ENCODE results near the gene CERT1. TPM values are rescaled to one million over a fixed set of nuclear protein-coding genes. Genes with fewer than 3 reads are reported as not detected.
A peak's percentile ranks its signal among the peaks of the same experiment; 100 is the strongest.

CERT1 gene
- polyA plus RNA-seq, 6 donors from 2014 or later = 16.6 to 27.3 (median 22.1) TPM

DNA sequence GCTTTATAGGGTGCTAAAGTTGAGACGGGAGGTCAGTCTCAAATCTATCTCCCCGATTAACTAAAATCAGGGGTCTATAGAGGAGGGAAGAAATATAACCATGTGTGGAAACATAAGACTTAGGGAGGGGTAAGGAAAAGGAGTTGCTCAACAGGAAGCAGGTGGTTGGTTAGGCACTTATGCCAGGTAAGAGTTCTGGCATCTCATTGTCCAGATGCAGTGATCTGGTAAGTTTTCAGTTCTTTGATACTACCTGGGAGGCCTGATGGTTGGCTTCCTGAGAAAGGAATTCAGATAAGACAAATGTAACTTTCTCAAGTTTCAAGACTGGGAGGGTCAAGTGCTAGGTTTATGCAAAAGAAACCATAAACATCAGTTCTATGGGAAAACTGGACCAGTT is 47.7 kb downstream of the CERT1 start:
- peaks cover 1 to 11% (median 8%) of the 10 kb centered on the region in 7 donors for H3K9me3 Mint-ChIP-seq
- H3K27ac Mint-ChIP-seq = peak overlapping the region in 4 of 6 donors; percentile 12 to 93 (median 58)
- peak overlapping the region in 1 of 8 donors; percentile 22 for H3K4me3 Mint-ChIP-seq
- no peak for ATAC-seq (ENCODE audit: low read depth in 2 of 2)
- DNase-seq = no peak
- H3K4me1 Mint-ChIP-seq = peaks cover 50 to 63% (median 61%) of the 10 kb centered on the region in 3 donors
- H3K36me3 Mint-ChIP-seq = peaks cover 15 to 20% of the 10 kb centered on the region in 2 donors
- no peaks in the 10 kb centered on the region for H3K27me3 Mint-ChIP-seq

- Mint-ChIP-seq H3K27ac (peak overlapping the region in 2 of 6 donors; percentile 37 to 77), H3K4me3 (peak overlapping the region in 1 of 8 donors; percentile 52), H3K9me3 (peaks cover 0 to 2% (median 0%) of the 10 kb centered on the region in 7 donors), H3K36me3 (peaks cover 11 to 24% of the 10 kb centered on the region in 2 donors), H3K4me1 (peaks cover 47 to 58% (median 54%) of the 10 kb centered on the region in 3 donors), H3K27me3 (no peaks in the 10 kb centered on the region)
- ATAC-seq (ENCODE audit: low read depth in 2 of 2) (no peak), DNase-seq (no peak)
Measured at GRCh38 chr5:75461679-75462078, 49.8 kb downstream of the CERT1 start.

DNA sequence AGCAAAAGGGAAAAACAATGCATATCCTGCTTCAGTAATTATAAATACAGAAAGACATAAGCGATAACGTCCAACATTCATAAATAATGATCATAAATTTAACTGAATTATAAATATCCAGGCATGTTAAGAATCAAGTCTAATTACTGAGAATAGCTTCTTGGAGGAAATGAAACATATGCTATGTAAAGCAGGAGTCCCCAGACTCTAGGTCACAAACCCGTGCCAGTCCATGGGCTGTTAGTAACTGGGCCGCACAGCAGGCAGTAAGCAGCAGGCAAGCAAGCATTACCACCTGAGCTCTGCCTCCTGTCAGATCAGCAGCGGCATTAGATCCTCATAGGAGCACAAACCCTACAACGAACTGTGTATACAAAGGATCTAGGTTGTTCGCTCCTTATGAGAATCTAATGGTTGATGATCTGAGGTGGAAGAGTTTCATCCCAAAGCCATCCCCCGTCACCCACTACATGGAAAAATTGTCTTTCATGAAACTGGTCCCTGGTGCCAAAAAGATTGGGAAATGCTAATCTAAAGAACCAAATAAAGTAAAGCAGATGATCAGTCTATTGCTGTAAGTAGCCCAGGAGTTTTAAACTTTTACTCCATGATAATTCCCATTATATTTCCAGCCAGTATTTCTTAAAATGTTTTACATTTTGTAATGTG is 50.4 kb downstream of the CERT1 start:
- no peaks in the 10 kb centered on the region for H3K27me3 Mint-ChIP-seq
- peaks cover 42 to 52% (median 49%) of the 10 kb centered on the region in 3 donors for H3K4me1 Mint-ChIP-seq
- H3K36me3 Mint-ChIP-seq = peaks cover 11 to 26% of the 10 kb centered on the region in 2 donors
- peak overlapping the region in 3 of 8 donors; percentile 6 to 35 (median 13) for H3K4me3 Mint-ChIP-seq
- H3K27ac Mint-ChIP-seq = peak overlapping the region in 4 of 6 donors; percentile 2 to 87 (median 66)
- ATAC-seq (ENCODE audit: low read depth in 2 of 2) (peak; percentile 78 to 88), DNase-seq (no peak)
- peaks cover 0 to 2% (median 0%) of the 10 kb centered on the region in 7 donors for H3K9me3 Mint-ChIP-seq

DNA sequence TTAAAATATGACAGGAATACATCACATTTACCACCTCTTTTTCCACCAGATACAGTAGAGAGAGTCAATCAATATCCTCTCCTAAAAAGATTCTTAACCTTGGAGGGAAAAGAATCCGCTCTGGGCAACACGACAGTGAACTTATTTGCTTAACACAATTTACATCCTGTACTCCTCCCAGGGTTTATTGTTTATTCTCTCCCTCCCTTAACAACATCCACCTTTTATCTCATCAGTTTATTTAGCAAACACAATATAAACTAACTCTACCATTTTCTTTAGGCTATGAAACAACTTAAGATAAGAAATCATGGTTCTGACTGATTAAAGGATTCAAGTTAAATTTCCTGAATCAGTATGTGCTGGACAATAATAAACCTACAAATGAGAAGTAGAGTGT is 50.9 kb downstream of the CERT1 start:
- peak overlapping the region in 1 of 8 donors; percentile 13 for H3K4me3 Mint-ChIP-seq

DNA sequence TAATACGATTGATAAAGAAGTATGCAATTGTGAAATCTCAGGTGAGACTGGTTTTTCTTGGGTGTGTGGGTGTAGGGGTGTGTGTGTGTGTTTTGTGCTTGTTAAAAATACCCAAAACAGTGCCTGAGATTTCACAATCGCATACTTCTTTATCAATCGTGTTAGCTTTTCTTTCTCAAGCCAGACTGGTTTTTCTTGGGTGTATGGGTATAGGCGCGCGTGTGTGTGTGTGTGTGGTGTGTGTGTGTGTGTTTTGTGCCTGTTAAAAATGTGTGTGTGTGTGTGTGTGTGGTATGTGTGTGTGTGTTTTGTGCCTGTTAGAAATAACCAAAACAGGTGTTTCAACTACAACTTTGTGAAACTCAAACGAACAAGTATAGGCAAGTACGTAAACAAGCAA is 53.7 kb downstream of the CERT1 start:
- H3K36me3 Mint-ChIP-seq = peaks cover 11 to 51% of the 10 kb centered on the region in 2 donors
- peak overlapping the region in 1 of 6 donors; percentile 81 for H3K27ac Mint-ChIP-seq
- ATAC-seq (ENCODE audit: low read depth in 2 of 2) (no peak), DNase-seq (no peak)
- H3K4me1 Mint-ChIP-seq = peaks cover 22 to 29% (median 23%) of the 10 kb centered on the region in 3 donors
- no peaks in the 10 kb centered on the region for H3K27me3 Mint-ChIP-seq
- no peak overlapping the region for H3K4me3 Mint-ChIP-seq
- H3K9me3 Mint-ChIP-seq = peaks cover 0 to 2% (median 0%) of the 10 kb centered on the region in 7 donors

More for the DNA sequence above, 50.9 kb downstream of the CERT1 start:
- Mint-ChIP-seq H3K4me1 (peaks cover 38 to 46% (median 45%) of the 10 kb centered on the region in 3 donors), H3K27ac (peak overlapping the region in 3 of 6 donors; percentile 2 to 87 (median 56)), H3K36me3 (peaks cover 11 to 30% of the 10 kb centered on the region in 2 donors), H3K27me3 (no peaks in the 10 kb centered on the region), H3K9me3 (peaks cover 0 to 2% (median 0%) of the 10 kb centered on the region in 7 donors)
- ATAC-seq (ENCODE audit: low read depth in 2 of 2) = no peak
- DNase-seq = no peak

- Mint-ChIP-seq H3K27me3 (no peaks in the 10 kb centered on the region), H3K27ac (no peak overlapping the region), H3K36me3 (peaks cover 6 to 47% of the 10 kb centered on the region in 2 donors), H3K4me1 (peaks cover 18 to 25% (median 19%) of the 10 kb centered on the region in 3 donors), H3K4me3 (no peak overlapping the region), H3K9me3 (no peaks in the 10 kb centered on the region)
- DNase-seq (no peak), ATAC-seq (ENCODE audit: low read depth in 2 of 2) (no peak)
Measured at GRCh38 chr5:75457161-75457560, 54.3 kb downstream of the CERT1 start.

DNA sequence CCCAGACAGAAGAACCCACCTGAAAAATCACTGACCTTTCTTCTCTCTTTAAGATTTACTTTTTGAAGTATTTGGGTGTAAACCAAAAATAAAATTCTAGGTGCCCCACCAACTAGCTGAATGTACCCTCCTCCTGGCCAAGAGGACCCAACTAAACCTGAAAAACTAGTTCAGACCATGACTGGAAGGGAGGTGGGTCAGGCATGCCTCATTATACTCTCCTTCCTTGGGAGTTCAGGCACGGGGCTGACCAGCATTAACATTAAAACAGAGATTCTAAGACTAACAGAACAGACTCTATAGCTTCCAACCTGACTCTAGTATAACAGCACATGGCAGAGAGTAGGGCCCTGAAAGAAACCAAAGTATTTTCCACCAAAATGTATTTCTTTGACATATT is 61.4 kb downstream of the CERT1 start:
- Mint-ChIP-seq H3K4me1 (peaks cover 0 to 7% (median 4%) of the 10 kb centered on the region in 3 donors), H3K27ac (no peak overlapping the region), H3K27me3 (no peaks in the 10 kb centered on the region), H3K9me3 (peaks cover 8 to 31% (median 15%) of the 10 kb centered on the region in 7 donors), H3K4me3 (no peak overlapping the region), H3K36me3 (peaks cover 29 to 59% of the 10 kb centered on the region in 2 donors)
- ATAC-seq (ENCODE audit: low read depth in 2 of 2) (no peak), DNase-seq (no peak)

DNA sequence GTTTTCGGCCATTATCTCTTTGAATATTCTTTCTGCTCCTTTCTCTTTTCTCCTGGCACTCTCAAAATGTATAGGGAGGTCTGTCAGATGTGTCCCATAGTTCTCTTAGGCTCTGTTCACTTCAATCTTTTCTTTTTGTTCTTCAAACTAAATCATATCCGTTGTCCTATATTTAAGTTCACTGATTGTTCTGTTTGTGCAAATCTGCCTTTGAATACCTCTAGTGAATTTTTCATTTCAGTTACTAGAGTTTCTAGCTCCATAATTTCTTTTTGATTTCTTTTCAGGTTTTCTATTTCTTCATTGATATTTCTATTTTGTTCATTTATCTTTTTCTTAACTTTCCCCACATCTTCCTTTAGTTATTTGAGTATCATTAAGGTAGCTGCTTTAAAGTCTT is 65.4 kb downstream of the CERT1 start:
- ATAC-seq (ENCODE audit: low read depth in 2 of 2) (no peak), DNase-seq (no peak)
- H3K9me3 Mint-ChIP-seq = peaks cover 13 to 49% (median 34%) of the 10 kb centered on the region in 7 donors
- no peak overlapping the region for H3K27ac Mint-ChIP-seq
- no peaks in the 10 kb centered on the region for H3K27me3 Mint-ChIP-seq
- peaks cover 44 to 64% of the 10 kb centered on the region in 2 donors for H3K36me3 Mint-ChIP-seq
- no peak overlapping the region for H3K4me3 Mint-ChIP-seq
- peaks cover 0 to 16% (median 3%) of the 10 kb centered on the region in 3 donors for H3K4me1 Mint-ChIP-seq

- H3K27ac Mint-ChIP-seq = no peak overlapping the region
Measured at GRCh38 chr5:75441560-75441959, 69.9 kb downstream of the CERT1 start.

DNA sequence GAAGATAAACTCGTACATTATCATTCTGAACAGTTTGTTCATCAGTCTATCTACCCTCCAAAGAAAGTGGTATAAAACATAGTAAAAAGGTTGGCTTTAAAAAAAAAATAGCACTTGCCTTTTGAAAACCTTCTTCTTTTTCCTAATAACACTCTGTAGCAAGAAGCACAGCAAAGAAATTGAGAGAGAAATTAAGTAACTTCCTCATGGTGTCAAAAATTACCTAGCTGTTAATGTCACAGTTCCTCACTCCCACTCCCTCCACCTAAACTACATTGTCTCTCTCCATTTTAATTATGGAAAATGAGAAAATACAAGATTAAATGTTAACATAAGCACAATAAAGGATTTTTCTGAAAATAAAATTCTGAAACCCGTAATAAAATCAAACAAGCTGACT is 72.2 kb downstream of the CERT1 start:
- Mint-ChIP-seq H3K9me3 (peaks cover 4 to 25% (median 16%) of the 10 kb centered on the region in 7 donors), H3K27me3 (no peaks in the 10 kb centered on the region), H3K4me1 (peaks cover 3 to 21% (median 3%) of the 10 kb centered on the region in 3 donors), H3K4me3 (no peak overlapping the region), H3K36me3 (peaks cover 25 to 27% of the 10 kb centered on the region in 2 donors), H3K27ac (no peak overlapping the region)
- DNase-seq = no peak
- ATAC-seq (ENCODE audit: low read depth in 2 of 2) = no peak

More at GRCh38 chr5:75441560-75441959, 69.9 kb downstream of the CERT1 start:
- no peak for ATAC-seq (ENCODE audit: low read depth in 2 of 2)
- H3K9me3 Mint-ChIP-seq = peaks cover 8 to 38% (median 28%) of the 10 kb centered on the region in 7 donors
- no peak overlapping the region for H3K4me3 Mint-ChIP-seq
- peaks cover 25 to 31% of the 10 kb centered on the region in 2 donors for H3K36me3 Mint-ChIP-seq
- DNase-seq = no peak
- peaks cover 0 to 28% (median 3%) of the 10 kb centered on the region in 3 donors for H3K4me1 Mint-ChIP-seq
- no peaks in the 10 kb centered on the region for H3K27me3 Mint-ChIP-seq

- H3K9me3 Mint-ChIP-seq = peaks cover 4 to 23% (median 15%) of the 10 kb centered on the region in 7 donors
Measured at GRCh38 chr5:75438722-75439121, 72.7 kb downstream of the CERT1 start.

GRCh38 chr5:75435096-75435495 is 76.3 kb downstream of the CERT1 start:
- Mint-ChIP-seq H3K27ac (peak overlapping the region in 2 of 6 donors; percentile 65 to 81), H3K36me3 (peaks cover 10% of the 10 kb centered on the region in 2 donors), H3K27me3 (no peaks in the 10 kb centered on the region), H3K4me1 (peaks cover 0 to 5% (median 3%) of the 10 kb centered on the region in 3 donors), H3K9me3 (peaks cover 0 to 5% (median 0%) of the 10 kb centered on the region in 7 donors), H3K4me3 (no peak overlapping the region)
- ATAC-seq (ENCODE audit: low read depth in 2 of 2) (no peak), DNase-seq (no peak)

More at GRCh38 chr5:75438722-75439121, 72.7 kb downstream of the CERT1 start:
- no peak for ATAC-seq (ENCODE audit: low read depth in 2 of 2)
- no peak for DNase-seq
- no peak overlapping the region for H3K4me3 Mint-ChIP-seq
- H3K36me3 Mint-ChIP-seq = peaks cover 24 to 25% of the 10 kb centered on the region in 2 donors
- no peaks in the 10 kb centered on the region for H3K27me3 Mint-ChIP-seq
- peaks cover 3 to 17% (median 3%) of the 10 kb centered on the region in 3 donors for H3K4me1 Mint-ChIP-seq
- H3K27ac Mint-ChIP-seq = no peak overlapping the region

GRCh38 chr5:75433814-75434506 is 77.5 kb downstream of the CERT1 start:
- DNase-seq (no peak), ATAC-seq (ENCODE audit: low read depth in 2 of 2) (no peak)
- H3K9me3 Mint-ChIP-seq = peaks cover 0 to 5% (median 0%) of the 10 kb centered on the region in 7 donors
- H3K4me1 Mint-ChIP-seq = peaks cover 0 to 3% (median 3%) of the 10 kb centered on the region in 3 donors
- H3K27me3 Mint-ChIP-seq = no peaks in the 10 kb centered on the region
- no peak overlapping the region for H3K4me3 Mint-ChIP-seq
- H3K36me3 Mint-ChIP-seq = peaks cover 10% of the 10 kb centered on the region in 2 donors
- H3K27ac Mint-ChIP-seq = peak overlapping the region in 4 of 6 donors; percentile 29 to 52 (median 36)
